Measurements from ENCODE around the gene FAAP24.
"Not testable (repeated sequence)": the region's sequence is repeated elsewhere in the genome, so short reads cannot be mapped to it uniquely, and the experiment has no call there.

FAAP24 gene, protein sequence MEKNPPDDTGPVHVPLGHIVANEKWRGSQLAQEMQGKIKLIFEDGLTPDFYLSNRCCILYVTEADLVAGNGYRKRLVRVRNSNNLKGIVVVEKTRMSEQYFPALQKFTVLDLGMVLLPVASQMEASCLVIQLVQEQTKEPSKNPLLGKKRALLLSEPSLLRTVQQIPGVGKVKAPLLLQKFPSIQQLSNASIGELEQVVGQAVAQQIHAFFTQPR

DNA sequence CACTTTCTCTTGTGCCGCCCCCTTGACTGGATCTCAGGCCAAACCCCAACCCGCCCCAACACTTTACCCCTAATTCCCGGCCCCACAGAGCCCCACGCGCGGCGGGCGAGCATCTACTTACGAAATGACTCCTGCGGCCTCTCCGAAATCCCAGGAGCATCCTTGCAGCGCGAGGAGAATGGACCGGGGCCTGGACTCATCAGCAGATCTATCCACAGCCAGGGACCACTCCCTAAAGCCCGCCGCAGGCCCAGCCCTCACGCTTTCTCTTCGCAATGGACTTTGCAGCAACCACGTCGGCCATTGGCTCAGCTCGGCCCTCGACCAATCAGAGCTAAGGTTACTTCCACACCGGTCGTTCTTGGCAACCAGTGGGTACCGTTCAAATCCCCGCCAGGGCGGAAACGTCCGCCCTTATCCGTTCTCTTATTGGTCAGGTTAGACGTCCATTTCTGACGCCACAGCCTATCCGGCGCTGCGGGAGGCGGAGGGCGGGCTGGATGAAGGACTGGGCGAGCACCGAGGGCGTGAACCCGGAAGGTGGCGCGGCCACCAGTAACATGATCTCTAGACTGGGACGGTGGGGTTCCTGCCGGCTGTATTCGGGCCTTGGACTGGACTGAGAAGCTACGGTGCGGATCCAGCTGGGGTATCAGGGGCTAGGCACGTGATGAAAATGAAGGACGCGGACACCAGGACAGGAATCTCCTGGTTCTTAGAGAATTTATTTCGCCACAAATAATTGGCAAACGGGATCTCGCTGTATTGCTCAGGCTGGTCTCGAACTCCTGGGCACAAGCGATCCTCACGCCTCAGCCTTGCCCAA, at the start of gene FAAP24, which contains the start of gene CEP89:
Gene FAAP24 (plus strand): TSS at position 528 of the 826 bp plus-strand sequence. CDS start 955 bp downstream, outside the sequence.
Gene CEP89 (minus strand): TSS at position 244 of the 826 bp plus-strand sequence. CDS start 84 bp downstream, at position 160.
- peak; percentile 97 to 98 for DNase-seq

DNA sequence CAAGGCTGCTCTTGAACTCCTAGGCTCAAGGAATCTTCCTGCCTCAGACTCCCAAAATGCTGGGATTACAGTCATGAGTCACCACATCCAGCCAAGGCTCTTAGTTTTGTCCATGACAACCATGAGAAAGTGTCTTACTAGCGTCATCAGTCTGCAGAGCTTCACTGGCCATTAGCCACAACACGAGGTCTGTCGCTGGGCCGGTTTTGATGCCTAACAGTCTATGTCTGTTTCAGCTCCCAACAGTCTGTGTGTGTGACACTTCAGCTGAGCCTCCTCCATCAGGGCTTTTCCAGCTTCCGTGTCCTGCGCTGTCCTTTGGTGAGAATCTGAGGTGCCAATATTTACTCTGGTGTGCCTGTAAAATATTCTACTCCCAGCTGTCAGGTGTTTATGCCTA, 47.8 kb upstream of the FAAP24 start:
- DNase-seq: no peak

DNA sequence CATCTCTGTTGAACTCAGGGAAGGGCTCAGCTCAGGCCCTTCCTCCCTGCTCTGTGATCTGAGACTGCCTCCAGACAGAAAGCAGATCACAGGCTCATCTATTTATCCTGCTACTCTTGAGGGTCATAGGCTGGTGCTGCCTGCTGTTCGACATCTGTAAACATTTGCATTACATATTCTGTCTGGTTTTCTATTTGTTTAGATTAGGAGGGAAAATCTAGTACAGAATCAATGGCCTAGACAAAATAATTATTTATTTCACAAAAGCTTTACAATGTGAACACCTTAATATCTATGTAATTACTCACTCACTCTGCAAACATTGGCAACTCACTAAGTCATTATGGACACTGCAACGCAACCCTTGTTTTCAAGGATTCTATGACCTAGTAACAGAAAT, 43.2 kb upstream of the FAAP24 start:
- no peak for DNase-seq

DNA sequence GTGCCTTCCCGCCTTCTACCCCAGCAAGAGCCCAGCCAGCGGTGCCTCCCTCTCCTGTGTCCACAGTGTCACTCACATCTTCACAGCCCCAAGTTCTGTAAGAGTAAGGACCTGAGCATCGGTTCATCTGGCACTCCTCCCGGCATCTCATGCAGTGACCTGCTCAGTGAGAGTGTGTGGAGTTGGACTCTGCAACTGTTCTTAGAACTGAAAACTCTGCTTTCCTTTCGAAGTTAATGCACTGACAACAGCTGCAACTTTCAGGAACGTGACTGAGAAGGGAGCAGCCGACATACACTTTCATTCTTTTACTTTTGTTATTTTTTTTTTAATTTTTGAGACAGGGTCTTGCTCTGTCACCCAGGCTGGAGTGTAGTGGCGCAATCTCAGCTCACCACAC, 41.5 kb upstream of the FAAP24 start:
- no peak for DNase-seq

DNA sequence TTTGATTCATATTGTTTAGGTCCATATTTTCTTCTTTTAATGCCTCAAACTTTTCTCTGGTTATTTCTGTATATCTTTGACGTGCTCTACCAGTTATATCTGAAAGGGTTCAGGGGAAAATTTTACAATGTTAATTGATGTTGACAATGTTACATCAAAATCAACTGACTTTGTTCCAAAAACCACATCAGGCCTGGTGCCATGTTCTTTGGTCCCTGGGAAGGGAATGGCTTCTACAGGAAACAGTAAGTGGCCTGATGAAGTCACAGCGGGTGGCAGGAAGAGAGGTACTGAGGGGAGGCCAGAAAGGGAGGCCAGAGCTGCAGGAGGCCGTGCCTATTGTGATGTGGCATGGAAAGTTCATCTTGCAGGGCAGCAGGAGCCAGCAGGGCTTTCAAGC, 38.5 kb upstream of the FAAP24 start:
- DNase-seq: no peak

DNA sequence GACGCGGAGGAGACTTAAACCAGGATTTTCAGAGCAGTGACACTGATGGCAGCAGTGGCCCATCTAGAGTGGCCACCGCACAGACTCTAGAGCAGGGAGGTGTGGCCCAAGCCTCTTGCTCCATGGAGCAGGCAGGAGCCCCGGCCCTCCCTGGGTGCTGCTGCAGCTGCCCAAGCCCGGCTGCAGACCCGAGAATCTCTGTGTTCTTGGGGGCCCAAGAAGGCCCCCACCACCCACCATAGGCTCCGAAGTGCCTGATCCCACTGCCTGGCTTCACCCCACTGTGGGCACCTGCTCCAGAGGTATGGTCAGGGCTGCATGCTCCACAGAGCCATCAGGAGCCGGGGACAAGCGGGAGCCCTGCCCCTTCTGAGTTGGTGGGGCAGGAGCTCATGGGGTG, 36.4 kb upstream of the FAAP24 start:
- no peak for DNase-seq

DNA sequence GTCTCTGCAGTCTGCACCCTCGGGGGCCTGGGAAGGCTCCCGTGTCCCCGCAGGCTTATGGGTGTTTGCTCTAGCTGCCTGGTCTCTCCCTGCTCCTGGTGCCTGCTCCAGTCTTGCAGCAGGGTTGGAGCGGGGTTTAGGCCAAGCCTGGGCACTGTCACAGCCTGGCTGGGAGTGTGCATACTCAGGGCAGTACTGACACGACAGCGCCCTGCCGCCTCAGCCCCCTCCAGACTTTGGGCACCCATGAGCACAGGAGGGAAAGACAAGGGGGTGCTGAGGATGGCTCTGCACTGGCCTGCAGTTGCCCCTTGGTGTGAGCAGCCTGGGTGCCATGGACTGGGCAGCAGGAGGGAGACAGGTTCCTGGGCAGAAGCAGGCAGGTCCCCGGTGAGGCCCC, 36.0 kb upstream of the FAAP24 start:
- DNase-seq: no peak

DNA sequence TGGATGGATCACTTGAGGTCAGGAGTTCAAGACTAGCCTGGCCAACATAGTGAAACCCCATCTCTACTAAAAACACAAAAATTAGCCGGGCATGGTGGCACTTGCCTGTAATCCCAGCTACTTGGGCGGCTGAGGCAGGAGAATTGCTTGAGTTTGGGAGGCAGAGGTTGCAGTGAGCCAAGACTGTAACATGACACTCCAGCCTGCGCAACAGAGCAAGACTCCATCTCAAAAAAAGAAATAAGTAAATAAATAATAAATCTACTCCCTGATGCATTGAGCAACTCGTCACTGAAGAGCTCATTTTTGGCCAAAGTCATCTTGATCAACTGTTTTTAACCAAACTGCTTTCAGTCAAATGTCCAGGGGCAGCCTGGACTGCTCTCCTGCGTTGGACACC, 30.8 kb upstream of the FAAP24 start:
- DNase-seq: not testable (repeated sequence)

DNA sequence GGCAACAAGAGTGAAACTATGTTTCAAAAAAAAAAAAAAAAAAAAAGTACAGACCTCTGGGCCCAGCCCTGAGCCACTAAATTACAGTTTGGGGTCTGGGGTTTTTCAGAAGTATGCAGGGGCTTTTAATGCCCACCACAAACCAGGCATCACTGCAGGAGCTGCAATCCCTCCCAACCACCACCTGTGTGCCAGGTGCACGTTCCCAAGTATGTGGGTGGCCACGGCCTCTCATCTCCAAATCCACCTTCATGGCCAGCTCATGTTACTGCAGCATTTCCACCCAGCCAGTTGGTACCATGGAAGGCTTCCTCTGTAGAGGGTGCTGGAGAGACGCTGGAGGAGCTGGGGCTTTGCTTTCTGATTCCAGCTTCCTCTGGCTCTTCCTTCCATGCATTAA, 26.8 kb upstream of the FAAP24 start:
- DNase-seq: no peak

DNA sequence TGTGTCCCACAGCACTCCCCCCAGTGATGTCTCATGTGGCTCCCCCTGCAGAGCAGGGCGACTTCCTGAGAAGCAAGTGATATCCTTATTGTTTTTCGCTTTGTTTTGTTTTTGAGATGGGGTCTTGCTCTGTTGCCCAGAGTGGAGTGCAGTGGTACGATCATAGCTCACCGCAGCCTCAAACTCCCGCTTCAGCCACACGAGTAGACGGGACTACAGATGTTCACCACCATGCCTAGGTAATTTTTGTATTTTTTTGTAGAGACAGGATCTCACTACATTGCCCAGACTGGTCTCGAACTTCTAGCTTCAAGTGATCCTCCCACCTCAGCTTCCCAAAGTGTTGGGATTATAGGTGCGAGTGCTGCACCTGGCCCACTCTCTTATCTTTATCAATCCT, 5.3 kb upstream of the FAAP24 start:
- no peak for DNase-seq

DNA sequence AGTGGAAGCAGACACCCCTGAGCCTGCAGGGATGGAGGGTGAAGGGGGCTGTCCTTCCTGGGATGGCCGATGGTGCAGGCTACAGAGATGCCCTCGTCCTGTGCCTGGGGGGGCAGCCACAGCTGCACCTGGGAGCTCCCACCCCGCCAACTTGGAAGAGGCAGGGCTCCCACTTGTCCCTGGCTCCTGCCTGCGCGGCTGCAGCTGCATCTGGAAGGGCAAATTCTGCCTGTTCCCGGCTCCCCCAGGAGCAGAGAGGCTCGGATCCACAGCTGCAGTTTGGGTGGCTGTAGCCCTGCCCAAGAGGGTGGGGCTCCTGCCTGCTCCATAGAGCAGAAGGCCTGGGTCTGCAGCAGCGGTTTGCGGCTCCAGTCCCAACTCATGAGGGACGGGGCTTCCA, 2.5 kb upstream of the FAAP24 start:
- no peak for DNase-seq

DNA sequence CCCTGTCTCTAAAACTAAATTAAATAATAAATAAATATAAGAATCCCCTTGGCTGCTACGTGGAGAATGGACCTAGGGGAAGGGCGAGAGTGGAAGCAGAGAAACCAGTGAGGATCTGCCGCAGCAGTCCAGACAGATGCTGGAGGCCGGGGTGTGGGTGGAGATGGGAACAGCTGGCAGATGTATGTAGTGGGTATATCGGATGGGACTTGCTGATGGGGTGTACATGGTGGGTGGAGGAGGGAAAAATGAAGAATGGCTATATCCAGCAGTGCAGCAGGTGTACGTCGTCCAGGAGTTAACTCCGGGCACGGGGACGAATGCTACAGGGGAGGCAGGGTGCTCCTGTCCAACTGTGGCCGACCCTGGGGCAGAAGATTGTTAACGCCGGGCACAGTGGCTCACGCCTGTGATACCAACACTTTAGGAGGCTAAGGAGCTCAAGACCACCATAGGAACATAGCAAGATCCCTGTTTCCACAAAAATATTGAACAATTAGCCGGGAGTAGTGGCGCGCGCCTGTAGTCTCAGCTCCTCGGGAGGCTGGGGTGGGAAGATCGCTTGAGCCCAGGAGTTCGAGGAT, 938 bp upstream of the FAAP24 start:
- DNase-seq: no peak

DNA sequence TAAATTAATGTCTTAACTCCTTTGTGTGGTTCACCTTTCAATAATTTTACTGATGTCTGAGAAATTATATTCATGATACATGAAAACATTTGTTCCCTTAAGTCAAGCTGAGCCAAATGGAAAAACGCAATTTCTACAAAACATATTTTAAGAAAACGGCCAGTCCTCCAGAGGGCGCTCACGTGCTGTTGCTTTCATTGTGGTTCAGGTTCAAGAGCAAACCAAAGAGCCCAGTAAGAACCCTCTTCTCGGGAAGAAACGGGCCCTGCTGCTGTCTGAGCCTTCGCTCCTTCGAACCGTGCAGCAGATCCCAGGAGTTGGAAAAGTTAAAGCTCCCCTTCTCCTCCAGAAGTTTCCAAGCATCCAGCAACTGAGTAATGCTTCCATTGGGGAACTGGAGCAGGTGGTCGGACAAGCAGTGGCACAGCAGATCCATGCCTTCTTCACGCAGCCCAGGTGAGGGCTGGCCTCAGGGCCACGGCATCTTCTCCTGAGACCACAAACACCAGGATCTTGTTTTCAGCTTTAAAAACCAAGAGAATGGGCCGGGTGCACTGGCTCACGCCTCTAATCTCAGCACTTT, 4.3 kb downstream of the FAAP24 start:
- DNase-seq: peak; percentile 52 to 68

DNA sequence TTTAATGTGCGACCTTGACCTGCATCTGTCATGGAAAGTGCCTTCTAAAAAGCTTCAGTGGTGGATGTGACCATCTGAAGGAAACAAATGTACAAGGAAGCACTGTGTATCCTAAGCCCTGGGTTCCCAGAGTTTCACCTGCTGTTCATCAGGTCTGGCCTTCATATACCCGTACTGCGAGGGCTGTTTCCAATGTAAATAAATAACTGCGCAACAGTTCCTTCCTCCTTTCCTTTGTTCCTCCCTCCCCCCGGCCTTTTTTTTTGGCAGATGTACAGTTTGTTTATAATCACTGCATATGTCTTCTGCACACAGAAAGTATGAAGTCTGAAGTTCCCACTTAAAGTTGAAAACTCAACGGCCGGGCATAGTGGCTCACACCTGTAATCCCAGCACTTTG, 5.2 kb downstream of the FAAP24 start:
- no peak for DNase-seq

DNA sequence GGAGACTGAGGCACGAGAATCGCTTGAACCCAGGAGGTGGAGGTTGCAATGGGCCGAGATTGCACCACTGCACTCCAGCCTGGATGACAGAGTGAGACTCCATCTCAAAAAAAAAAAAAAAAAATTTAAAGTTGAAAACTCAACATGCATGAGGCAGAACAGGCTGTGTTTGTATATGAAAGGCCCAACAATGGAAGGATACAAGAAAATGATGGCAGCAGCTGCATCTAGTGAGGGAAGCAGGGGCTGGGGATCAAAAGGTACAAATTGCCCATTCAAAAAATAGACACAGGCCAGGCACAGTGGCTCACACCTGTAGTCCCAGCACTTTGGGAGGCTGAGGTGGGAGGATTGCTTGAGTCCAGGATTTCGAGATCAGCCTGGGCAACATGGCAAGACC, 5.8 kb downstream of the FAAP24 start:
- DNase-seq: not testable (repeated sequence)

DNA sequence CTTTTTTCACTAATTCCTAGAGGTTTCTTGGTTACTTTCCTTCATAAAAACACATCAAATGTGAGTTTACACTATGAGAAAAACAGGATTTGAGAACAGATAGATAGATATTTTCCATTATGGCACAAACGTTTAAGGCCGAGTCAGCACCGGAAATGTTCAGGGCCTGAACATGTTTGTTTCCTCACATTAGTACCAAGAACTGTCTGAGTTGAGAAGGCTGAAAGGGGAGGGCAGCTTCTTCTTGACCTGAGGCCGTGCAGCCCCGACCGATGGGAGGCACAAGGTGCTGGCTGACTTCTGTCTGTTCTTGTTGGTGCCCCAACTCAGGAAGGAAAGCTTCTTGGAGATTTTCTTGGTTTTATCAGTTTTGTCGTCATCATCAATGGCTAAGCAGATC, 7.8 kb downstream of the FAAP24 start:
- DNase-seq: not testable (repeated sequence)

DNA sequence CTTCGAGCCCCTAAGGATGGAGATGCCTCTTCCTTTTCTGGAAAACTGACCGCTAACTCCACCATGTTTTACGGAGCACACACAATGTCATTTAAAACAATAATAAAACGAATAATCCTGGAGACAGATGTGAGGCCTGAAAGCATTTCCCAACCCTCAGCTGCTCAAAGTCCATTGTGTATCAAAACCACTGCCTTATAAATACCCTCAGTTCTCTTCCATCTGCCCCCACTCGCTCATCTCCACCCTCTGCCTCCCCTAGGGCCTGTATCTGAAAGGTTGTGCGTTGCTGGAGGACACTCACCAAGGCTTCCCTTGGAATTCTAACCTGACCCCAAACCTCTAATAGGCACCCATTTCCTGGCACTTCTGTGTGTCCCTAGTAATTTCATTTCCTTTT, 10.4 kb downstream of the FAAP24 start:
- DNase-seq: not testable (repeated sequence)

DNA sequence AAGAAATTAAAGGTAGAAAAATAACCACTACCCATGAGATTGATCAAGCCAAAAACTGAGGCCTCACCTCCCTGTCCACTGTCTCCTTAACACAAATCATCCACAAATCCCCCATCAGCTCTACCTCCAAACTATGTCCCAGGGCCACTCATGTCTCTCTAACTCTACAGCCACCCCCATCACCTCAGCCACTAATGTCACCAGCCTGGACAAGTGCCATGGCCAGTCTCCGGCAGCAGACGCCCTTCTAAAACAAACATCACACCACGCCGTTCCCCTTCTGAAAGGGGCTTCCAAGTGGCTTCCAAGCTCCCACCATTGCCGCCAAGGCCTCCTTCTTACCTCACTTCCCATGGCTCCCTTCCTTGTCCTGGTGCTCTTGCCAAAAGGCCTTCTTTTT, 16.2 kb downstream of the FAAP24 start:
- DNase-seq: not testable (repeated sequence)

DNA sequence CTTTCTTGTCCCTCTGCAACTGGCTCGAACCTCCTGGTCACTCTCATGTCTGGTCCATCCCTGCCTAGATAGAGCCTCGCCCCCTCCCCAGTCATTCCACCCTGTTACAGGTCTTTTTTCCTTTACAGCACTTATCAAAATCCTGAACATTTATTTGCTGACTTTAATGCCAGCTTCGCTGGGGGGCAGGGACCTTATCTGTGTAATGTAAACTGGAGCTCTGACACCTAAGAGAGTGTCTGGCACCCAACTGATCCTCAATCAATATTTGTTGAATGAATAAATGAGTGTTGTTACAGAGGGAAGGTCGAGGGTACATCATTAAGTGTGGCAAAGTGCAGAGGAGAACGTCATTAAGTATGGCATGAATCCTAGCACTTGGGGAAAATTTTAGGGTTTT, 16.7 kb downstream of the FAAP24 start:
- no peak for DNase-seq

DNA sequence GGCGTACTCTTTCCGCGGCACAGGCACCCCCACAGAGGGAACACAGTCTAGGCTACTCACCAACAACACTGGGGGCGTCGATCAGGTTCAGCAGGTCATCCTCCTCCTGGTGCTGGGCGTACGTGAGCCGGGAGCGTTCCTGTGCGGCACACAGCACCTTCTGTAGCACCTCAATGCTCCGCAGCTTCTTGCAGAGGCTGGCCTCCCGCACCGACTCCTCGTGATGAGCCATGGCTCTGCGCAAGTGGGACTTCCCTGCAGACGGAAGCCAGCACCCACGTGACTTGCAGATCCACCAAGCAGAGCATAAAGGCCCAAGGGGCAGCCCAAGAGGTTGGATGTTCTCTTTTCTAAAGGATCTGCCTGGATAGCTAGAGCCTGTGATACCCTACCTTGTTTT, 23.9 kb downstream of the FAAP24 start:
- not testable (repeated sequence) for DNase-seq

DNA sequence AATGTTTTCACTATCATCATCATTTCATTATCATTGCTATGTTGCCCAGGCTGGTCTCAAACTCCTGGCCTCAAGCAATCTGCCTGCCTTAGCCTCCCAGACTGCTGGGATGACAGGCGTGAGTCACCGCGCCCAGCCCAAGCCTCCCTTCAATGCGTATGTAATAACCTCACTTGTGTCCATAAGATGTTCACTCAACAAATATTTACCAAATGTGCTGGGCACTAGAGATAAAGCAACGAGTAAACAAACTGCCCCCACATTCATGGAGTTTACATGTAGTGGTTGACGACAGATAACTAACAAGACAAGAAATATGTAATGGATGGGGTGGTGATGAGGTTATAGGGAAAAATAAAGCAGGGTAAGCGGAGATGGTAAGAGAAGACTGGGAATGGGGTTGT, 25.0 kb downstream of the FAAP24 start:
- DNase-seq: not testable (repeated sequence)

DNA sequence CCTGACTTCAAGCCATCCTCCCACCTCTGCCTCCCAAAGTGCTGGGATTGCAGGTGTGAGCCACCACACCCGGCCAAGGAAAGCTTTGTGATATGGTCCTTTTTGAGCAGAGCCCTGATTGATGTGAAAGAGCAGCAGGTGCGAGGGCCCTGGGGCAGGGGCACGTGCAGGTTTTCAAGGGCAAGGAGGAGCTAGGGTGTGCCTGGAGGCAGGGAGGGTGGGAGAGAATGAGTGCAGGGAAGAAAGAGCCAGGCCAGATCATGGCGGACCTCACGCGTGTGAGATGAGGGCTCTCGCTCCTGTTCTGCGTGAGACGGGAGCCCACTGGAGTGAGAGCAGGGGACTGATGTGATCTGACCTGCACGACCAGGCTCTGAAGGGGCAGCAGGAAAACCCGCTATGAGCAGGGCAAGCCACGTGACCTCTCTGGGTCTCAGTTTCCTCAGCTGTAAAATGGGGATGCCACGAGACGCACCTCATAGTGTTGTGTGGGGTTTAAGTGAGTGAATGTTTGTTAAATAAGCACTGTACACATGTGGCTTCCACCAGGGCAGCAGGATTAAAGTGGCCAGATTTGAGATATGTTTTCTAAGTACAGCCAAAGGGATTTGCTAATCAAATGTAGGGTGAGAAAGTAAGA, 25.8 kb downstream of the FAAP24 start:
- DNase-seq: no peak

DNA sequence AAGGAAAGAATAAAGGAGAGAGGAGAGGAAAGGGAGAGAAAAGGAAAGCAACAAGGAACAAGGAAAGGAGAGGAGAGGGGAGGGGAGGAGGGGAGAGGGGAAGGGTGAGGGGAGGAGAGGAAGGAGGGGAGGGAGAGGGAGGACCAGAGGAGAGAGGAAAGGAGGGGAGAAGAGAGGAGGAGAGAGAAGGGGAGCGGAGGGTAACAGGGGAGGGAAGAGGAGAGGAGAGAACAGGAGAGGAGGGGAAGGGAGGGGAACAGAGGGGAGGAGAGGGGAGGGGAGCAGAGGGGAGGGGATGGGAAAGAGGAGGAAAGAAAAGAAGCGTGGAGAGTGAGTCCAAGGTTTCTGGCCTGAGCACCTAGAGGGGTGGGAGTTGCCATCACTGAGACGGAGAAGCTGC, 26.7 kb downstream of the FAAP24 start:
- no peak for DNase-seq

Data from activated CD4-positive, alpha-beta T cell treated with anti-CD3 and anti-CD28 coated beads for 4 hours (primary cell).